Measurements from ENCODE around the gene MBD3L1.

The MBD3L1 gene

DNA sequence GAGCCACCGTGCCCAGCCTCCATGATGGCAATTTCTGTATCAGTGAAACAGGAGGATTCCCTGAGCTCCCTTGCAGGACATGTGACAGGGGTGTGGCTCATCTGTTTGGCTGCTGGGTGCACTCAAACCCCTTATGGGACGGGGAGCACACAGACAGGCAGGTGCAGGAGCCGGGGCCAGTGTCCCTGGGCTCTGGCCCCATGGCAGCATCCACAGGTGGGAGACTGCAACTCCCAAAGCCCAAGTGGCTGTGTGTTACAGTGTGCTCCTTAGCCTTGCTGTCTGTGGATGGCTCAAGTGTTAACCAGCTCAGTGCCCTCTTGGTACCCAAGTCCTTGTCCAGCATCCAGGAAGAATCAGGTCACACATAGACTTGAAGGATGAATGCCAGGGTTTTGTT, 14.6 kb downstream of the MBD3L1 start:
- no peak overlapping the region for H3K14ac ChIP-seq (ENCODE audit: low read length in 2 of 2)
- no peak overlapping the region for H3K4ac ChIP-seq (ENCODE audit: low read depth in 1 of 2, low read length in 2 of 2)
- no peaks in the 10 kb centered on the region for H3K27me3 ChIP-seq (ENCODE audit: control insufficient read depth in 1 of 2, insufficient read depth in 1 of 2, low read length in 2 of 2)

DNA sequence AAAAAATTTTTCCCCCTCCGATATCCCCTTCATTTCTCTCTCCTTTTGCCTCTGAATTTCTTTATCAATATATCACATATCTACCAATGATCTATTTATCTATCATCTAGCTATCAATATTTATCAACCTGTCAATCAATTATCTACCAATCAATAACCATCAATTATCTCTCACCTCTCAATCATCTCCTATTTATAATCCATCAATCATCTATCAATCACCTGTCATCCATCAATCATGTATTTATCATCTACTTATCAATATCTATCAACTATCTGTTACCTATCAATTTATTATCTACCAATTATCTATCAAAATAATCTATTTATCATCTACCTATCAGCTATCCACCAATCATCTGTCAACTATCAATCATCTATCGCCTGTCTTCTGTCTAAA, 17.1 kb downstream of the MBD3L1 start:
- Histone ChIP-seq H3K27ac (ENCODE audit: low read length, poor library complexity, severe bottlenecking) (no peak overlapping the region), H3K4me1 (ENCODE audit: control insufficient read depth, insufficient read depth, low read depth, low read length) (no peaks in the 10 kb centered on the region), H3K36me3 (ENCODE audit: control insufficient read depth in 1 of 2, insufficient read depth in 2 of 2, low read depth in 1 of 2, low read length in 2 of 2) (no peaks in the 10 kb centered on the region), H3K9me3 (ENCODE audit: control insufficient read depth, low read length) (peaks cover 14% of the 10 kb centered on the region), H3K27me3 (ENCODE audit: control insufficient read depth in 1 of 2, insufficient read depth in 1 of 2, low read length in 2 of 2) (no peaks in the 10 kb centered on the region), H3K18ac (ENCODE audit: low read depth in 1 of 2, low read length in 2 of 2) (no peak overlapping the region), H2BK15ac (ENCODE audit: low read depth, poor library complexity, severe bottlenecking) (no peak overlapping the region), H2BK120ac (ENCODE audit: low read depth, low read length) (no peak overlapping the region), H3K23ac (ENCODE audit: low read length in 2 of 2) (no peak overlapping the region), H4K8ac (ENCODE audit: low read length) (no peak overlapping the region), H3K4ac (ENCODE audit: low read depth in 1 of 2, low read length in 2 of 2) (no peak overlapping the region), H2BK5ac (ENCODE audit: low read depth, low read length, poor library complexity, severe bottlenecking) (no peak overlapping the region), H4K91ac (ENCODE audit: low read length) (no peak overlapping the region), H2BK12ac (ENCODE audit: low read length in 2 of 2) (no peak overlapping the region), H3K79me1 (replicated peaks; ENCODE audit: low read length, poor library complexity, severe bottlenecking) (no peaks in the 10 kb centered on the region), H2AK5ac (ENCODE audit: low read length, severe bottlenecking) (no peak overlapping the region), H3K4me3 (ENCODE audit: insufficient read depth in 1 of 2, low read depth in 1 of 2, low read length in 2 of 2) (no peak overlapping the region), H3K9ac (ENCODE audit: low read length) (no peak overlapping the region), H3K4me2 (ENCODE audit: low read length, poor library complexity, severe bottlenecking) (no peak overlapping the region), H2AFZ (ENCODE audit: low read depth, low read length) (no peak overlapping the region), H3K14ac (ENCODE audit: low read length in 2 of 2) (no peak overlapping the region)
- 86% methylated on average over 2 of the region's 2 CpGs for WGBS
- DNase-seq: no peak

More for the DNA sequence above, 14.6 kb downstream of the MBD3L1 start:
- Histone ChIP-seq H3K36me3 (ENCODE audit: control insufficient read depth in 1 of 2, insufficient read depth in 2 of 2, low read depth in 1 of 2, low read length in 2 of 2) (no peaks in the 10 kb centered on the region), H2BK12ac (ENCODE audit: low read length in 2 of 2) (no peak overlapping the region), H3K4me2 (ENCODE audit: low read length, poor library complexity, severe bottlenecking) (no peak overlapping the region), H2AK5ac (ENCODE audit: low read length, severe bottlenecking) (no peak overlapping the region), H3K27ac (ENCODE audit: low read length, poor library complexity, severe bottlenecking) (no peak overlapping the region), H3K79me1 (replicated peaks; ENCODE audit: low read length, poor library complexity, severe bottlenecking) (no peaks in the 10 kb centered on the region), H3K9ac (ENCODE audit: low read length) (no peak overlapping the region), H3K4me3 (ENCODE audit: insufficient read depth in 1 of 2, low read depth in 1 of 2, low read length in 2 of 2) (no peak overlapping the region), H2BK5ac (ENCODE audit: low read depth, low read length, poor library complexity, severe bottlenecking) (no peak overlapping the region), H2BK15ac (ENCODE audit: low read depth, poor library complexity, severe bottlenecking) (no peak overlapping the region), H4K91ac (ENCODE audit: low read length) (no peak overlapping the region), H3K4me1 (ENCODE audit: control insufficient read depth, insufficient read depth, low read depth, low read length) (no peaks in the 10 kb centered on the region), H2AFZ (ENCODE audit: low read depth, low read length) (no peak overlapping the region), H3K9me3 (ENCODE audit: control insufficient read depth, low read length) (peaks cover 14% of the 10 kb centered on the region), H3K18ac (ENCODE audit: low read depth in 1 of 2, low read length in 2 of 2) (no peak overlapping the region), H2BK120ac (ENCODE audit: low read depth, low read length) (no peak overlapping the region), H3K23ac (ENCODE audit: low read length in 2 of 2) (no peak overlapping the region), H4K8ac (ENCODE audit: low read length) (no peak overlapping the region)
- no peak for DNase-seq
- WGBS: 60% methylated on average over 3 of the region's 3 CpGs

DNA sequence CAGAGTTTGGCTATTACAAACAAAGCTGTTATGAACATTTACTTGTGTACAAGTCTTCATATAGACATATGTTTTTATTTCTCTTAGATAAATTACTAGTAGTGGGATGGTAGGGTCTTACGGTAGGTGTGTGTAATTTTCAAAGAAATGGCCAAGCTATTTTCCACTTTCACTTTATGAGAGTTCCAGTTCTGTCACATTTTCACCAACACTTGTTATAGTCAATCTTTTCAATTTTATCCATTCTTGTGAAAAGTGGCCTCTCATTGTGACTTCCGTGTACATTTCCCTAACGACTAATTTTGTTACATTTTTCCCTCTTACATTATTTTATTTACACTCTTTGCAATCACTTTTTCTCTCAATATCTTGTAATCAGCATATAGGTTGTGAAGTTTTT, 18.3 kb downstream of the MBD3L1 start:
- DNase-seq: no peak
- WGBS: 88% methylated on average over 2 of the region's 3 CpGs
- Histone ChIP-seq H3K27ac (ENCODE audit: low read length, poor library complexity, severe bottlenecking) (no peak overlapping the region), H2AK5ac (ENCODE audit: low read length, severe bottlenecking) (no peak overlapping the region), H3K79me1 (replicated peaks; ENCODE audit: low read length, poor library complexity, severe bottlenecking) (no peaks in the 10 kb centered on the region), H3K4me1 (ENCODE audit: control insufficient read depth, insufficient read depth, low read depth, low read length) (no peaks in the 10 kb centered on the region), H3K36me3 (ENCODE audit: control insufficient read depth in 1 of 2, insufficient read depth in 2 of 2, low read depth in 1 of 2, low read length in 2 of 2) (no peaks in the 10 kb centered on the region), H3K9ac (ENCODE audit: low read length) (no peak overlapping the region), H3K4me3 (ENCODE audit: insufficient read depth in 1 of 2, low read depth in 1 of 2, low read length in 2 of 2) (no peak overlapping the region), H2BK5ac (ENCODE audit: low read depth, low read length, poor library complexity, severe bottlenecking) (no peak overlapping the region), H3K14ac (ENCODE audit: low read length in 2 of 2) (no peak overlapping the region), H3K9me3 (ENCODE audit: control insufficient read depth, low read length) (peaks cover 14% of the 10 kb centered on the region), H3K18ac (ENCODE audit: low read depth in 1 of 2, low read length in 2 of 2) (no peak overlapping the region), H4K8ac (ENCODE audit: low read length) (no peak overlapping the region), H3K4ac (ENCODE audit: low read depth in 1 of 2, low read length in 2 of 2) (no peak overlapping the region), H4K91ac (ENCODE audit: low read length) (no peak overlapping the region), H3K27me3 (ENCODE audit: control insufficient read depth in 1 of 2, insufficient read depth in 1 of 2, low read length in 2 of 2) (no peaks in the 10 kb centered on the region), H2BK120ac (ENCODE audit: low read depth, low read length) (no peak overlapping the region), H3K4me2 (ENCODE audit: low read length, poor library complexity, severe bottlenecking) (no peak overlapping the region), H2BK12ac (ENCODE audit: low read length in 2 of 2) (no peak overlapping the region), H3K23ac (ENCODE audit: low read length in 2 of 2) (no peak overlapping the region), H2AFZ (ENCODE audit: low read depth, low read length) (no peak overlapping the region), H2BK15ac (ENCODE audit: low read depth, poor library complexity, severe bottlenecking) (no peak overlapping the region)

DNA sequence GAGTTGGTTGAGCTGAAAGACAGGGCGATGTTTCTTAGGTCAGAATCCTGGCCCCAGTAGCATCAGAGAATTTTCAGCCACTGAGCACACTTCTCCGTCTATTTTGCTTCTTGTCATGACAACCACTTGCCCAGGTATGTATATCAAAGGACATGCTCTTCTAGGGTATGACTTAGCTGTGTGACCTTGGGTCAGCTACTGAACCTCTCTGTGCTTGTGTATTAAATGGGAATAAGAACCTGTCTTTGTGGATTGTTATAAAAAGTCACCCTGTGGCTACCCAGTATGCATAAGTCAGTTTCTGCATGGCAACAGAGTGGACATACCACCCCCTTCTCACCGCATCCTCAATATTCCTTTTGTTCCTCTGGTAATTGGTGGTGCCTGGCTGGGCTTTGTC, 26.1 kb downstream of the MBD3L1 start:
- Histone ChIP-seq H2AK5ac (ENCODE audit: low read length, severe bottlenecking) (no peak overlapping the region), H3K9ac (ENCODE audit: low read length) (no peak overlapping the region), H2AFZ (ENCODE audit: low read depth, low read length) (no peak overlapping the region), H2BK120ac (ENCODE audit: low read depth, low read length) (no peak overlapping the region), H2BK12ac (ENCODE audit: low read length in 2 of 2) (no peak overlapping the region), H3K14ac (ENCODE audit: low read length in 2 of 2) (no peak overlapping the region), H3K36me3 (ENCODE audit: control insufficient read depth in 1 of 2, insufficient read depth in 2 of 2, low read depth in 1 of 2, low read length in 2 of 2) (no peaks in the 10 kb centered on the region), H3K4me2 (ENCODE audit: low read length, poor library complexity, severe bottlenecking) (no peak overlapping the region), H4K8ac (ENCODE audit: low read length) (no peak overlapping the region), H3K27me3 (ENCODE audit: control insufficient read depth in 1 of 2, insufficient read depth in 1 of 2, low read length in 2 of 2) (no peaks in the 10 kb centered on the region), H3K18ac (ENCODE audit: low read depth in 1 of 2, low read length in 2 of 2) (no peak overlapping the region), H3K4me1 (ENCODE audit: control insufficient read depth, insufficient read depth, low read depth, low read length) (no peaks in the 10 kb centered on the region), H3K4ac (ENCODE audit: low read depth in 1 of 2, low read length in 2 of 2) (no peak overlapping the region), H3K9me3 (ENCODE audit: control insufficient read depth, low read length) (peaks cover 4% of the 10 kb centered on the region), H3K27ac (ENCODE audit: low read length, poor library complexity, severe bottlenecking) (no peak overlapping the region), H4K91ac (ENCODE audit: low read length) (no peak overlapping the region), H3K23ac (ENCODE audit: low read length in 2 of 2) (no peak overlapping the region), H2BK5ac (ENCODE audit: low read depth, low read length, poor library complexity, severe bottlenecking) (no peak overlapping the region), H3K79me1 (replicated peaks; ENCODE audit: low read length, poor library complexity, severe bottlenecking) (no peaks in the 10 kb centered on the region), H2BK15ac (ENCODE audit: low read depth, poor library complexity, severe bottlenecking) (no peak overlapping the region), H3K4me3 (ENCODE audit: insufficient read depth in 1 of 2, low read depth in 1 of 2, low read length in 2 of 2) (no peak overlapping the region)
- DNase-seq: no peak
- WGBS: 50% methylated on average over 2 of the region's 3 CpGs
